ENCODE measurements around the gene CFAP251. TPM values are rescaled to one million over a fixed set of nuclear protein-coding genes. Genes with fewer than 3 reads are reported as not detected.

CFAP251 gene
- total and polyA plus RNA-seq, 2 of the 13 experiments (the other 11 are each of a cell fraction or from before 2014, with no cell fraction given): 0.30 to 0.42 TPM

GRCh38 chr12:121888478-121889273, 29.7 kb upstream of the CFAP251 start, which contains the start of gene PSMD9 (continued):
- TF ChIP-seq HNF1A (IDR thresholded peaks at IDR 0.05; ENCODE audit: low read depth) (no peak), HNF1A (CRISPR knock-in tag; IDR thresholded peaks at IDR 0.05; ENCODE audit: borderline replicate concordance) (peak; percentile 89; the same call in 1 of the 2 replicates), NR2F6 (IDR thresholded peaks at IDR 0.05) (peak; percentile 56), NR2F6 (CRISPR knock-in tag; IDR thresholded peaks at IDR 0.05) (peak; percentile 83), RFXAP (CRISPR knock-in tag; IDR thresholded peaks at IDR 0.05; ENCODE audit: borderline replicate concordance) (peak; percentile 13; the same call in 1 of the 2 replicates), TCF12 (IDR thresholded peaks at IDR 0.05) (no peak), TCF12 (CRISPR knock-in tag; IDR thresholded peaks at IDR 0.05) (peak; percentile 56; the same call in 1 of the 2 replicates), MYPOP (CRISPR knock-in tag; IDR thresholded peaks at IDR 0.05) (peak; percentile 81), RBFOX2 (IDR thresholded peaks at IDR 0.05; ENCODE audit: low read depth, low read length) (peak; percentile 96), RXRA (CRISPR knock-in tag; IDR thresholded peaks at IDR 0.05) (peak; percentile 91), BHLHE40 (IDR thresholded peaks at IDR 0.05; ENCODE audit: low read length) (peak; percentile 95), POLR2A (IDR thresholded peaks at IDR 0.05; ENCODE audit: insufficient read depth in 1 of 2, low read depth in 2 of 2, low read length in 2 of 2) (peak; percentile 74 to 80), TP53 (CRISPR knock-in tag; conservative IDR thresholded peaks at IDR 0.05) (no peak), PATZ1 (CRISPR knock-in tag; IDR thresholded peaks at IDR 0.05) (peak; percentile 70), HNRNPL (IDR thresholded peaks at IDR 0.05; ENCODE audit: low read depth, low read length) (0 out of 2 replicates have a peak, but pooled peaks have one; percentile 70), ZNF484 (CRISPR knock-in tag; IDR thresholded peaks at IDR 0.05; ENCODE audit: borderline replicate concordance, low read depth) (no peak), ZNF616 (CRISPR knock-in tag; IDR thresholded peaks at IDR 0.05; ENCODE audit: low read depth) (peak; percentile 62; the same call in 1 of the 2 replicates), KLF9 (CRISPR knock-in tag; IDR thresholded peaks at IDR 0.05; ENCODE audit: low read depth) (peak; percentile 39; the same call in 1 of the 2 replicates), ZNF3 (CRISPR knock-in tag; IDR thresholded peaks at IDR 0.05) (peak; percentile 86; the same call in 1 of the 2 replicates), KDM5A (IDR thresholded peaks at IDR 0.05; ENCODE audit: borderline replicate concordance, low read length) (peak; percentile 83; the same call in 1 of the 2 replicates), ZBTB20 (CRISPR knock-in tag; IDR thresholded peaks at IDR 0.05; ENCODE audit: borderline replicate concordance, low read depth) (peak; percentile 79), ZNF556 (CRISPR knock-in tag; IDR thresholded peaks at IDR 0.05; ENCODE audit: borderline replicate concordance) (peak; percentile 90; the same call in 1 of the 2 replicates), ZBTB3 (CRISPR knock-in tag; IDR thresholded peaks at IDR 0.05; ENCODE audit: borderline replicate concordance, low read depth) (peak; percentile 86)
